Measurements from ENCODE around the gene MAD1L1.

The MAD1L1 gene

GRCh38 chr7:2038931-2039728 lies 193.6 kb downstream of the MAD1L1 start:
- H3K18ac ChIP-seq (ENCODE audit: low read depth in 1 of 2, low read length in 2 of 2) = no peak overlapping the region
- no peak overlapping the region for H2BK12ac ChIP-seq (ENCODE audit: low read length in 2 of 2)
- no peaks in the 10 kb centered on the region for H3K27me3 ChIP-seq (ENCODE audit: control insufficient read depth in 1 of 2, insufficient read depth in 1 of 2, low read length in 2 of 2)
- H3K4me3 ChIP-seq (ENCODE audit: insufficient read depth in 1 of 2, low read depth in 1 of 2, low read length in 2 of 2) = peak overlapping the region in 1 of 2 experiments; percentile 57
- 87% methylated on average over 23 of the region's 23 CpGs for WGBS
- DNase-seq = no peak
- H2BK120ac ChIP-seq (ENCODE audit: low read depth, low read length) = no peak overlapping the region
- H3K27ac ChIP-seq (ENCODE audit: low read length, poor library complexity, severe bottlenecking) = no peak overlapping the region
- no peak overlapping the region for H3K14ac ChIP-seq (ENCODE audit: low read length in 2 of 2)
- no peak overlapping the region for H2AFZ ChIP-seq (ENCODE audit: low read depth, low read length)
- no peak overlapping the region for H3K4ac ChIP-seq (ENCODE audit: low read depth in 1 of 2, low read length in 2 of 2)
- H3K23ac ChIP-seq (ENCODE audit: low read length in 2 of 2) = no peak overlapping the region
- no peak overlapping the region for H3K4me2 ChIP-seq (ENCODE audit: low read length, poor library complexity, severe bottlenecking)
- H3K79me1 ChIP-seq (replicated peaks; ENCODE audit: low read length, poor library complexity, severe bottlenecking) = peaks cover 11% of the 10 kb centered on the region
- no peaks in the 10 kb centered on the region for H3K4me1 ChIP-seq (ENCODE audit: control insufficient read depth, insufficient read depth, low read depth, low read length)
- no peak overlapping the region for H4K91ac ChIP-seq (ENCODE audit: low read length)
- no peak overlapping the region for H2BK5ac ChIP-seq (ENCODE audit: low read depth, low read length, poor library complexity, severe bottlenecking)
- H2BK15ac ChIP-seq (ENCODE audit: low read depth, poor library complexity, severe bottlenecking) = no peak overlapping the region
- H3K9ac ChIP-seq (ENCODE audit: low read length) = peak overlapping the region; percentile 39
- peaks cover 7 to 25% of the 10 kb centered on the region in 2 experiments for H3K36me3 ChIP-seq (ENCODE audit: control insufficient read depth in 1 of 2, insufficient read depth in 2 of 2, low read depth in 1 of 2, low read length in 2 of 2)
- H3K9me3 ChIP-seq (ENCODE audit: control insufficient read depth, low read length) = no peaks in the 10 kb centered on the region
- no peak overlapping the region for H4K8ac ChIP-seq (ENCODE audit: low read length)
- H2AK5ac ChIP-seq (ENCODE audit: low read length, severe bottlenecking) = no peak overlapping the region

DNA sequence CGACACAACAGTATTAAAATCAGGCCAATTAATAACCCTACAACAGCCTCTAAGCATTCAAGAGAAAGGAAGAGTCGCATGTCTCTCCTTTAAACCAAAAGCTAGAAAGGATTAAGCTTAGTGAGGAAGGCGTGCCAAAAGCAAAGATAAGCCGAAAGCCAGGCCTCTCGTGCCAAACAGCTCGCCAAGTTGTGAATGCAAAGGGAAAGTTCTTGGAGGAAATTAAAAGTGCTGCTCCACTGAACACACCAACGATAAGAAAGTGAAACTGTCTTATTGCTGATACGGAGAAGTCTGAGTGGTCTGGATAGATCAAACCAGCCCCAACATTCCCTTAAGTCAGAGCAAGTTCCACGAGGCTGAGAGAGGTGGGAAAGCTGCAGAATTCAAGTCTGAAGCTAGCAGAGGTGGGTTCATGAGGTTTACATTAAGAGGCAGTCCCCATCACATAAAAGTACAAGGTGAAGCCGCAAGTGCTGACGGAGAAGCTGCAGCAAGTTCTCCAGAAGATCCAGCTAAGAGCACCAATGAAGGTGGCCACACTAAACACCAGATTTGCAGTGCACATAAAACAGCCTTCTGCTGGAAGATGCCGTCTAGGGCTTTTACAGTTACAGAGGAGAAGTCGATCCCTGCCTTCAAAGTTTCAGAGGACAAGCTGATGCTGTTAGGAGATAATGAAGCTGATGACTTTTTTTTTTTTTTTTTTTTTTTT lies 194.8 kb downstream of the MAD1L1 start:
- Histone ChIP-seq H2BK120ac (ENCODE audit: low read depth, low read length) (no peak overlapping the region), H4K8ac (ENCODE audit: low read length) (no peak overlapping the region), H3K4me3 (ENCODE audit: insufficient read depth in 1 of 2, low read depth in 1 of 2, low read length in 2 of 2) (peak overlapping the region in 1 of 2 experiments; percentile 73), H3K9me3 (ENCODE audit: control insufficient read depth, low read length) (no peaks in the 10 kb centered on the region), H3K4me1 (ENCODE audit: control insufficient read depth, insufficient read depth, low read depth, low read length) (peaks cover 2% of the 10 kb centered on the region), H2BK5ac (ENCODE audit: low read depth, low read length, poor library complexity, severe bottlenecking) (no peak overlapping the region), H2AFZ (ENCODE audit: low read depth, low read length) (no peak overlapping the region), H3K27ac (ENCODE audit: low read length, poor library complexity, severe bottlenecking) (no peak overlapping the region), H3K23ac (ENCODE audit: low read length in 2 of 2) (no peak overlapping the region), H2BK12ac (ENCODE audit: low read length in 2 of 2) (no peak overlapping the region), H3K79me1 (replicated peaks; ENCODE audit: low read length, poor library complexity, severe bottlenecking) (peaks cover 15% of the 10 kb centered on the region), H3K14ac (ENCODE audit: low read length in 2 of 2) (no peak overlapping the region), H3K18ac (ENCODE audit: low read depth in 1 of 2, low read length in 2 of 2) (no peak overlapping the region), H3K27me3 (ENCODE audit: control insufficient read depth in 1 of 2, insufficient read depth in 1 of 2, low read length in 2 of 2) (no peaks in the 10 kb centered on the region), H2BK15ac (ENCODE audit: low read depth, poor library complexity, severe bottlenecking) (no peak overlapping the region), H3K4ac (ENCODE audit: low read depth in 1 of 2, low read length in 2 of 2) (no peak overlapping the region), H4K91ac (ENCODE audit: low read length) (no peak overlapping the region), H3K9ac (ENCODE audit: low read length) (peak overlapping the region; percentile 86), H3K4me2 (ENCODE audit: low read length, poor library complexity, severe bottlenecking) (no peak overlapping the region), H3K36me3 (ENCODE audit: control insufficient read depth in 1 of 2, insufficient read depth in 2 of 2, low read depth in 1 of 2, low read length in 2 of 2) (peaks cover 7 to 13% of the 10 kb centered on the region in 2 experiments), H2AK5ac (ENCODE audit: low read length, severe bottlenecking) (no peak overlapping the region)
- peak; percentile 33 for DNase-seq
- 82% methylated on average over 11 of the region's 13 CpGs for WGBS

DNA sequence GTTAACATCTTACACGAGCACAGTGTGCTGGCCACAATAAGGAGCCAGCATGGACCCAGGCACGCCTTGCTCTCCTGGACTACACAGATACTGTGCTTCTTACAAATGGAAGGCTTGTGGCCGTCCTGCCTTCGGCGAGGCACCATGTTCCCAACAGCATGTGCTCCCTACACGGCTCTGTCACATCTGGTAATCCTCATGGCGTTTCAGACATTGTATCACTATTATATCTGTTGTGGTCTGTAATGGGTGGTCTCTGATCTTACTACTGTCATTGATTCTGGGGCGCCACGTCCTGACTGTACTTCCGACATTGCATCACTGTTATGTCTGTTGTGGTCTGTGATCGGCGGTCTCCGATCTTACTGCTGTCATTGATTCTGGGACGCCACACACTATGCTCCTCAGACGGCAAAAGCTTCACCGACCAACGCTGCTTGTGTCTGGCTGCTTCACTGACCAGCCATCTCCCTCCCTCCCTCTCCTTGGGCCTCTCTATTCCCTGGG lies 195.4 kb downstream of the MAD1L1 start:
- no peak overlapping the region for H2BK12ac ChIP-seq (ENCODE audit: low read length in 2 of 2)
- no peak overlapping the region for H3K4me2 ChIP-seq (ENCODE audit: low read length, poor library complexity, severe bottlenecking)
- peaks cover 6% of the 10 kb centered on the region for H3K4me1 ChIP-seq (ENCODE audit: control insufficient read depth, insufficient read depth, low read depth, low read length)
- H3K4ac ChIP-seq (ENCODE audit: low read depth in 1 of 2, low read length in 2 of 2) = no peak overlapping the region
- no peak overlapping the region for H2BK5ac ChIP-seq (ENCODE audit: low read depth, low read length, poor library complexity, severe bottlenecking)
- H4K8ac ChIP-seq (ENCODE audit: low read length) = no peak overlapping the region
- no peaks in the 10 kb centered on the region for H3K9me3 ChIP-seq (ENCODE audit: control insufficient read depth, low read length)
- no peak overlapping the region for H2BK120ac ChIP-seq (ENCODE audit: low read depth, low read length)
- no peak overlapping the region for H2BK15ac ChIP-seq (ENCODE audit: low read depth, poor library complexity, severe bottlenecking)
- H3K27ac ChIP-seq (ENCODE audit: low read length, poor library complexity, severe bottlenecking) = no peak overlapping the region
- peaks cover 17% of the 10 kb centered on the region for H3K79me1 ChIP-seq (replicated peaks; ENCODE audit: low read length, poor library complexity, severe bottlenecking)
- H3K4me3 ChIP-seq (ENCODE audit: insufficient read depth in 1 of 2, low read depth in 1 of 2, low read length in 2 of 2) = peak overlapping the region in 1 of 2 experiments; percentile 73
- H4K91ac ChIP-seq (ENCODE audit: low read length) = no peak overlapping the region
- H3K27me3 ChIP-seq (ENCODE audit: control insufficient read depth in 1 of 2, insufficient read depth in 1 of 2, low read length in 2 of 2) = no peaks in the 10 kb centered on the region
- peak overlapping the region; percentile 86 for H3K9ac ChIP-seq (ENCODE audit: low read length)
- WGBS = 97% methylated on average over 17 of the region's 17 CpGs
- no peak overlapping the region for H3K23ac ChIP-seq (ENCODE audit: low read length in 2 of 2)
- peaks cover 1 to 8% of the 10 kb centered on the region in 2 experiments for H3K36me3 ChIP-seq (ENCODE audit: control insufficient read depth in 1 of 2, insufficient read depth in 2 of 2, low read depth in 1 of 2, low read length in 2 of 2)
- H2AFZ ChIP-seq (ENCODE audit: low read depth, low read length) = no peak overlapping the region
- no peak overlapping the region for H2AK5ac ChIP-seq (ENCODE audit: low read length, severe bottlenecking)
- no peak overlapping the region for H3K18ac ChIP-seq (ENCODE audit: low read depth in 1 of 2, low read length in 2 of 2)
- no peak for DNase-seq
- no peak overlapping the region for H3K14ac ChIP-seq (ENCODE audit: low read length in 2 of 2)

- Histone ChIP-seq H4K8ac (ENCODE audit: low read length) (no peak overlapping the region), H3K79me1 (replicated peaks; ENCODE audit: low read length, poor library complexity, severe bottlenecking) (peaks cover 13% of the 10 kb centered on the region), H4K91ac (ENCODE audit: low read length) (no peak overlapping the region), H2BK12ac (ENCODE audit: low read length in 2 of 2) (no peak overlapping the region), H2BK15ac (ENCODE audit: low read depth, poor library complexity, severe bottlenecking) (no peak overlapping the region), H3K4ac (ENCODE audit: low read depth in 1 of 2, low read length in 2 of 2) (no peak overlapping the region), H3K4me3 (ENCODE audit: insufficient read depth in 1 of 2, low read depth in 1 of 2, low read length in 2 of 2) (no peak overlapping the region), H3K4me2 (ENCODE audit: low read length, poor library complexity, severe bottlenecking) (no peak overlapping the region), H2BK5ac (ENCODE audit: low read depth, low read length, poor library complexity, severe bottlenecking) (no peak overlapping the region), H3K14ac (ENCODE audit: low read length in 2 of 2) (no peak overlapping the region), H3K4me1 (ENCODE audit: control insufficient read depth, insufficient read depth, low read depth, low read length) (peaks cover 6% of the 10 kb centered on the region), H3K27me3 (ENCODE audit: control insufficient read depth in 1 of 2, insufficient read depth in 1 of 2, low read length in 2 of 2) (no peaks in the 10 kb centered on the region), H2BK120ac (ENCODE audit: low read depth, low read length) (no peak overlapping the region), H2AFZ (ENCODE audit: low read depth, low read length) (no peak overlapping the region), H3K36me3 (ENCODE audit: control insufficient read depth in 1 of 2, insufficient read depth in 2 of 2, low read depth in 1 of 2, low read length in 2 of 2) (peaks cover 0 to 2% of the 10 kb centered on the region in 2 experiments), H3K23ac (ENCODE audit: low read length in 2 of 2) (no peak overlapping the region), H2AK5ac (ENCODE audit: low read length, severe bottlenecking) (no peak overlapping the region), H3K27ac (ENCODE audit: low read length, poor library complexity, severe bottlenecking) (no peak overlapping the region), H3K9ac (ENCODE audit: low read length) (peak overlapping the region; percentile 86), H3K18ac (ENCODE audit: low read depth in 1 of 2, low read length in 2 of 2) (no peak overlapping the region), H3K9me3 (ENCODE audit: control insufficient read depth, low read length) (no peaks in the 10 kb centered on the region)
- no peak for DNase-seq
- 92% methylated on average over 18 of the region's 20 CpGs for WGBS
Measured at GRCh38 chr7:2036786-2037185, 196.0 kb downstream of the MAD1L1 start.

Measured in mesenchymal stem cell (in vitro differentiated cells and primary cell).